MM.1S (cell line): ENCODE measurements around the gene TSPAN8.

Experiments used
- DNase-seq: peaks from one replicate; pipeline ENCODE4 v3.0.0-alpha.2; 2015
- H2AFZ ChIP-seq: fragments of 300-600 bp; sonication (generic); 2 replicates; pipeline ENCODE4 v1.6.0; 2016; ENCODE audit warnings: antibody characterized with exemption, low read length
- H3F3A ChIP-seq: fragments of 300-600 bp; sonication (generic); 2 replicates; pipeline ENCODE4 v1.6.1; 2016; ENCODE audit warnings: mild to moderate bottlenecking, antibody characterized with exemption, low read length, moderate library complexity, mixed read lengths; ENCODE audit not compliant: insufficient read depth
- H3K27ac ChIP-seq: fragments of 300-600 bp; sonication (generic); 2 replicates; pipeline ENCODE4 v1.5.1; 2016; ENCODE audit warnings: mild to moderate bottlenecking, low read length
- H3K27me3 ChIP-seq: fragments of 300-600 bp; sonication (generic); replicated peaks from 2 replicates; pipeline ENCODE4 v1.6.0; 2016; ENCODE audit warnings: low read length; ENCODE audit not compliant: insufficient read depth
- H3K36me3 ChIP-seq: fragments of 300-600 bp; sonication (generic); replicated peaks from 2 replicates; pipeline ENCODE4 v1.6.1; 2016; ENCODE audit warnings: mild to moderate bottlenecking, low read length, mixed read lengths; ENCODE audit not compliant: insufficient read depth
- H3K4me1 ChIP-seq: fragments of 300-600 bp; sonication (generic); 2 replicates; pipeline ENCODE4 v1.6.1; 2016; ENCODE audit warnings: low read length, mixed read lengths
- H3K4me2 ChIP-seq: fragments of 300-600 bp; sonication (generic); 2 replicates; pipeline ENCODE4 v1.6.0; 2016; ENCODE audit warnings: low read depth, low read length
- H3K4me3 ChIP-seq: fragments of 300-600 bp; sonication (generic); 2 replicates; pipeline ENCODE4 v1.5.1; 2016; ENCODE audit warnings: low read length, mixed read lengths
- H3K79me2 ChIP-seq: fragments of 300-600 bp; sonication (generic); 2 replicates; pipeline ENCODE4 v1.6.1; 2016; ENCODE audit warnings: mixed run types, low read length, mixed read lengths
- H3K9ac ChIP-seq: fragments of 300-600 bp; sonication (generic); 2 replicates; pipeline ENCODE4 v1.6.1; 2016; ENCODE audit warnings: low read length, mixed read lengths
- H3K9me2 ChIP-seq: fragments of 300-600 bp; sonication (generic); replicated peaks from 2 replicates; pipeline ENCODE4 v1.6.1; 2016; ENCODE audit warnings: mild to moderate bottlenecking, low read length, mixed read lengths; ENCODE audit not compliant: insufficient read depth
- H3K9me3 ChIP-seq: fragments of 300-600 bp; sonication (generic); replicated peaks from 2 replicates; pipeline ENCODE4 v1.6.1; 2016; ENCODE audit warnings: mild to moderate bottlenecking, low read length, mixed read lengths; ENCODE audit not compliant: insufficient read depth
- H4K20me1 ChIP-seq: fragments of 300-600 bp; sonication (generic); 2 replicates; pipeline ENCODE4 v1.6.1; 2016; ENCODE audit warnings: mild to moderate bottlenecking, low read length, moderate library complexity, mixed read lengths; ENCODE audit not compliant: insufficient read depth
- CTCF ChIP-seq: fragments of 300-600 bp; sonication (generic); IDR thresholded peaks from 2 replicates; pipeline ENCODE4 v1.5.1; 2016; ENCODE audit warnings: antibody characterized with exemption, low read length, mixed read lengths
- EZH2 ChIP-seq: fragments of 300-600 bp; sonication (generic); optimal IDR thresholded peaks from 2 replicates; pipeline ENCODE3; 2017; ENCODE audit warnings: low read depth, mild to moderate bottlenecking, antibody characterized with exemption, low read length, mixed read lengths
- EZH2phosphoT487 ChIP-seq: fragments of 300-600 bp; sonication (generic); IDR thresholded peaks from 2 replicates; pipeline ENCODE4 v1.6.1; 2018; ENCODE audit warnings: antibody characterized with exemption, low read length

Gene TSPAN8

GRCh38 chr12:71138011-71138410, 19.8 kb downstream of the TSPAN8 start:
- Histone ChIP-seq H3K9ac (no peak overlapping the region), H3K9me2 (no peaks in the 10 kb centered on the region), H3K27ac (no peak overlapping the region), H3K9me3 (no peaks in the 10 kb centered on the region), H3F3A (no peaks in the 10 kb centered on the region), H2AFZ (no peak overlapping the region), H3K27me3 (no peaks in the 10 kb centered on the region), H4K20me1 (no peaks in the 10 kb centered on the region), H3K36me3 (no peaks in the 10 kb centered on the region), H3K79me2 (no peaks in the 10 kb centered on the region), H3K4me1 (no peaks in the 10 kb centered on the region), H3K4me3 (no peak overlapping the region), H3K4me2 (no peak overlapping the region)
- TF ChIP-seq CTCF (peak; percentile 6; the same call in 1 of the 2 replicates), EZH2phosphoT487 (no peak)
- DNase-seq, result no peak

DNA sequence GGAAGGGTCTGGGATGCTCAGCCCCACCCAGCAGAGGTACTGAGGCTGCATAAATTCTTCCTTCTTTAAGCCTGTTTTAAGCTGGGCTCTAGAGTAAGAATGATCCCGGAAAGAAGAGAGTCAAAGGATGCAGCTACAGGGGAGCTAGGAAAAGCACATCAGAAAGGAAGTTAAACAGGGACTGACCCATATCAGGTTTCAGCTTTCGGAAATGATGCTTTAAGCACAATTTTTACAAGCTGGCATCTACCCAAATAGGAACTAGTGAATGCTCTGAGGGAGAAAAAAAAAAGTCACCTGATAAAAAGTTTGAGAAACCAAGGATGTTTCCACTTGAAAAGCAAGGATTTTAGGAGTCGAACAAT, 22.0 kb downstream of the TSPAN8 start:
- Histone ChIP-seq H3K4me1 (no peaks in the 10 kb centered on the region), H3K9ac (no peak overlapping the region), H3K9me3 (no peaks in the 10 kb centered on the region), H3K36me3 (no peaks in the 10 kb centered on the region), H3K27me3 (no peaks in the 10 kb centered on the region), H3K9me2 (no peaks in the 10 kb centered on the region), H3K4me2 (no peak overlapping the region), H3F3A (no peaks in the 10 kb centered on the region), H2AFZ (no peak overlapping the region), H3K4me3 (no peak overlapping the region), H4K20me1 (no peaks in the 10 kb centered on the region), H3K79me2 (no peaks in the 10 kb centered on the region), H3K27ac (no peak overlapping the region)
- TF ChIP-seq CTCF (no peak), EZH2 (no peak), EZH2phosphoT487 (no peak)
- no peak for DNase-seq

GRCh38 chr12:71135077-71135811, 22.6 kb downstream of the TSPAN8 start:
- Histone ChIP-seq H3K27ac (no peak overlapping the region), H3K27me3 (no peaks in the 10 kb centered on the region), H3K79me2 (no peaks in the 10 kb centered on the region), H3K36me3 (no peaks in the 10 kb centered on the region), H2AFZ (no peak overlapping the region), H3F3A (no peaks in the 10 kb centered on the region), H4K20me1 (no peaks in the 10 kb centered on the region), H3K4me1 (no peaks in the 10 kb centered on the region), H3K9me2 (no peaks in the 10 kb centered on the region), H3K4me3 (no peak overlapping the region), H3K9me3 (no peaks in the 10 kb centered on the region), H3K4me2 (no peak overlapping the region), H3K9ac (no peak overlapping the region)
- TF ChIP-seq EZH2 (no peak), EZH2phosphoT487 (no peak), CTCF (no peak)
- no peak for DNase-seq
